ENCODE results near the gene PSTPIP2.

Gene PSTPIP2

GRCh38 chr18:45999536-45999935, 72.5 kb downstream of the PSTPIP2 start:
- TF ChIP-seq GATA2 (IDR thresholded peaks at IDR 0.05; ENCODE audit: low read depth, low read length) (no peak), GATA3 (IDR thresholded peaks at IDR 0.05; ENCODE audit: low read depth, low read length) (no peak)

- peak; percentile 46; the same call in 1 of the 2 replicates for TF ChIP-seq GATA2 (IDR thresholded peaks at IDR 0.05; ENCODE audit: low read depth, low read length)
- TF ChIP-seq GATA3 (IDR thresholded peaks at IDR 0.05; ENCODE audit: low read depth, low read length), result no peak
Measured at GRCh38 chr18:45998244-45998643, 73.8 kb downstream of the PSTPIP2 start.

GRCh38 chr18:45997700-45998151, 74.3 kb downstream of the PSTPIP2 start:
- no peak for TF ChIP-seq GATA2 (IDR thresholded peaks at IDR 0.05; ENCODE audit: low read depth, low read length)
- no peak for TF ChIP-seq GATA3 (IDR thresholded peaks at IDR 0.05; ENCODE audit: low read depth, low read length)

GRCh38 chr18:45995461-45995860, 76.6 kb downstream of the PSTPIP2 start:
- TF ChIP-seq GATA3 (IDR thresholded peaks at IDR 0.05; ENCODE audit: low read depth, low read length) (no peak), GATA2 (IDR thresholded peaks at IDR 0.05; ENCODE audit: low read depth, low read length) (no peak)

- TF ChIP-seq GATA2 (IDR thresholded peaks at IDR 0.05; ENCODE audit: low read depth, low read length) (no peak), GATA3 (IDR thresholded peaks at IDR 0.05; ENCODE audit: low read depth, low read length) (no peak)
Measured at GRCh38 chr18:45993438-45993837, 78.6 kb downstream of the PSTPIP2 start.

GRCh38 chr18:45991788-45992187, 80.3 kb downstream of the PSTPIP2 start:
- no peak for TF ChIP-seq GATA2 (IDR thresholded peaks at IDR 0.05; ENCODE audit: low read depth, low read length)
- TF ChIP-seq GATA3 (IDR thresholded peaks at IDR 0.05; ENCODE audit: low read depth, low read length), result no peak

GRCh38 chr18:45984546-45985235, 87.4 kb downstream of the PSTPIP2 start:
- no peak for TF ChIP-seq GATA2 (IDR thresholded peaks at IDR 0.05; ENCODE audit: low read depth, low read length)

- TF ChIP-seq GATA3 (IDR thresholded peaks at IDR 0.05; ENCODE audit: low read depth, low read length), result no peak
- no peak for TF ChIP-seq GATA2 (IDR thresholded peaks at IDR 0.05; ENCODE audit: low read depth, low read length)
Measured at GRCh38 chr18:45981821-45982220, 90.2 kb downstream of the PSTPIP2 start.

GRCh38 chr18:45980229-45980628, 91.8 kb downstream of the PSTPIP2 start:
- TF ChIP-seq GATA3 (IDR thresholded peaks at IDR 0.05; ENCODE audit: low read depth, low read length) (no peak), GATA2 (IDR thresholded peaks at IDR 0.05; ENCODE audit: low read depth, low read length) (no peak)

GRCh38 chr18:45978084-45978483, 94.0 kb downstream of the PSTPIP2 start:
- TF ChIP-seq GATA3 (IDR thresholded peaks at IDR 0.05; ENCODE audit: low read depth, low read length), result no peak
- TF ChIP-seq GATA2 (IDR thresholded peaks at IDR 0.05; ENCODE audit: low read depth, low read length), result no peak

- TF ChIP-seq GATA3 (IDR thresholded peaks at IDR 0.05; ENCODE audit: low read depth, low read length) (no peak), GATA2 (IDR thresholded peaks at IDR 0.05; ENCODE audit: low read depth, low read length) (no peak)
Measured at GRCh38 chr18:45976974-45977373, 95.1 kb downstream of the PSTPIP2 start.

- TF ChIP-seq GATA3 (IDR thresholded peaks at IDR 0.05; ENCODE audit: low read depth, low read length) (no peak), GATA2 (IDR thresholded peaks at IDR 0.05; ENCODE audit: low read depth, low read length) (no peak)
Measured at GRCh38 chr18:45976566-45976965, 95.5 kb downstream of the PSTPIP2 start.

- no peak for TF ChIP-seq GATA2 (IDR thresholded peaks at IDR 0.05; ENCODE audit: low read depth, low read length)
- no peak for TF ChIP-seq GATA3 (IDR thresholded peaks at IDR 0.05; ENCODE audit: low read depth, low read length)
Measured at GRCh38 chr18:45974088-45974536, 97.9 kb downstream of the PSTPIP2 start.

- TF ChIP-seq GATA3 (IDR thresholded peaks at IDR 0.05; ENCODE audit: low read depth, low read length), result no peak
- TF ChIP-seq GATA2 (IDR thresholded peaks at IDR 0.05; ENCODE audit: low read depth, low read length), result no peak
Measured at GRCh38 chr18:45967007-45967706, 104.9 kb downstream of the PSTPIP2 start, which contains the start of gene EPG5. Gene EPG5, minus strand, starts transcription at chr18:45967329. Its CDS starts 90 bp downstream, at chr18:45967239.

GRCh38 chr18:45962866-45963265, 109.2 kb downstream of the PSTPIP2 start:
- TF ChIP-seq GATA2 (IDR thresholded peaks at IDR 0.05; ENCODE audit: low read depth, low read length), result no peak
- TF ChIP-seq GATA3 (IDR thresholded peaks at IDR 0.05; ENCODE audit: low read depth, low read length), result no peak
